Mesenchymal stem cell (in vitro differentiated cells and primary cell): ENCODE measurements around the gene EMC1.
A peak's percentile ranks its signal among the peaks of the same experiment; 100 is the strongest.

Experiments
- DNase-seq: peaks from one replicate; pipeline ENCODE4 v3.0.0-alpha.2; 2013
- H2AFZ ChIP-seq: one replicate; pipeline ENCODE4 v1.6.1; 2013; ENCODE audit warnings: low read depth, mild to moderate bottlenecking, control low read depth, inconsistent platforms, low read length, moderate library complexity
- H2AK5ac ChIP-seq: 2 replicates; pipeline ENCODE4 v1.6.1; 2013; ENCODE audit warnings: low read length, moderate library complexity, mild to moderate bottlenecking, inconsistent platforms; ENCODE audit not compliant: severe bottlenecking
- H2BK120ac ChIP-seq: one replicate; pipeline ENCODE4 v1.6.1; 2013; ENCODE audit warnings: low read depth, mild to moderate bottlenecking, inconsistent platforms, low read length, moderate library complexity
- H2BK12ac ChIP-seq, 2 experiments: one replicate each; pipeline ENCODE4 v1.6.1; 2013; ENCODE audit warnings: inconsistent platforms in 2 of 2, low read length in 2 of 2, mild to moderate bottlenecking in 2 of 2, moderate library complexity in 2 of 2, control low read depth in 1 of 2
- H2BK15ac ChIP-seq: one replicate; pipeline ENCODE4 v1.6.1; 2013; ENCODE audit warnings: mild to moderate bottlenecking, low read depth, inconsistent platforms; ENCODE audit not compliant: poor library complexity, severe bottlenecking
- H2BK5ac ChIP-seq: 2 replicates; pipeline ENCODE4 v1.6.1; 2013; ENCODE audit warnings: low read depth, mild to moderate bottlenecking, low read length, control low read depth, inconsistent platforms; ENCODE audit not compliant: poor library complexity, severe bottlenecking
- H3K14ac ChIP-seq, 2 experiments: one replicate each; pipeline ENCODE4 v1.6.1; 2013; ENCODE audit warnings: inconsistent platforms in 2 of 2, low read length in 2 of 2, control low read depth in 1 of 2, mild to moderate bottlenecking in 1 of 2, moderate library complexity in 1 of 2
- H3K18ac ChIP-seq, 2 experiments: one replicate each; pipeline ENCODE4 v1.6.1; 2013; ENCODE audit warnings: inconsistent platforms in 2 of 2, low read length in 2 of 2, control low read depth in 1 of 2, low read depth in 1 of 2, mild to moderate bottlenecking in 1 of 2
- H3K23ac ChIP-seq, 2 experiments: one replicate each; pipeline ENCODE4 v1.6.1; 2013; ENCODE audit warnings: inconsistent platforms in 2 of 2, low read length in 2 of 2, mild to moderate bottlenecking in 2 of 2, moderate library complexity in 2 of 2, control low read depth in 1 of 2
- H3K27ac ChIP-seq: 2 replicates; pipeline ENCODE4 v1.5.1; 2013; ENCODE audit warnings: mild to moderate bottlenecking, moderate library complexity, low read length, control low read depth, inconsistent platforms; ENCODE audit not compliant: poor library complexity, severe bottlenecking
- H3K27me3 ChIP-seq, 2 experiments: 2 replicates each; pipeline versions ENCODE4 v1.6.1 to v1.7.0; 2013; ENCODE audit warnings: low read length in 2 of 2, mild to moderate bottlenecking in 2 of 2, moderate library complexity in 2 of 2, control low read depth in 1 of 2, inconsistent platforms in 1 of 2; ENCODE audit not compliant: control insufficient read depth in 1 of 2, insufficient read depth in 1 of 2
- H3K36me3 ChIP-seq, 2 experiments: 2 replicates each; pipeline versions ENCODE4 v1.6.1 to v1.7.0; 2013; ENCODE audit warnings: low read length in 2 of 2, control low read depth in 1 of 2, inconsistent platforms in 1 of 2, low read depth in 1 of 2, mild to moderate bottlenecking in 1 of 2; ENCODE audit not compliant: insufficient read depth in 2 of 2, control insufficient read depth in 1 of 2
- H3K4ac ChIP-seq, 2 experiments: one replicate each; pipeline ENCODE4 v1.6.1; 2013; ENCODE audit warnings: inconsistent platforms in 2 of 2, low read length in 2 of 2, mild to moderate bottlenecking in 2 of 2, moderate library complexity in 2 of 2, control low read depth in 1 of 2, low read depth in 1 of 2
- H3K4me1 ChIP-seq: 2 replicates; pipeline ENCODE4 v1.6.1; 2013; ENCODE audit warnings: low read depth, low read length, control low read depth; ENCODE audit not compliant: control insufficient read depth, insufficient read depth
- H3K4me2 ChIP-seq: 2 replicates; pipeline ENCODE4 v1.6.1; 2013; ENCODE audit warnings: low read length, mild to moderate bottlenecking, inconsistent platforms; ENCODE audit not compliant: poor library complexity, severe bottlenecking
- H3K4me3 ChIP-seq, 2 experiments: 2 replicates each; pipeline versions ENCODE4 v1.5.1 to v1.7.0; 2013; ENCODE audit warnings: low read length in 2 of 2, mild to moderate bottlenecking in 2 of 2, control low read depth in 1 of 2, low read depth in 1 of 2; ENCODE audit not compliant: insufficient read depth in 1 of 2
- H3K79me1 ChIP-seq: replicated peaks from 2 replicates; pipeline ENCODE4 v1.6.1; 2013; ENCODE audit warnings: mild to moderate bottlenecking, control low read depth, low read length, inconsistent platforms; ENCODE audit not compliant: poor library complexity, severe bottlenecking
- H3K9ac ChIP-seq: 2 replicates; pipeline ENCODE4 v1.7.0; 2013; ENCODE audit warnings: mild to moderate bottlenecking, low read length, moderate library complexity
- H3K9me3 ChIP-seq: 2 replicates; pipeline ENCODE4 v1.7.0; 2013; ENCODE audit warnings: mild to moderate bottlenecking, low read length; ENCODE audit not compliant: control insufficient read depth
- H4K8ac ChIP-seq: one replicate; pipeline ENCODE4 v1.6.1; 2013; ENCODE audit warnings: inconsistent platforms, mild to moderate bottlenecking, low read length, moderate library complexity
- H4K91ac ChIP-seq: one replicate; pipeline ENCODE4 v1.6.1; 2013; ENCODE audit warnings: mild to moderate bottlenecking, low read length, inconsistent platforms
- WGBS: methylation state at CpG from one replicate; pipeline ENCODE4 v1.1.7; 2013; ENCODE audit warnings: mixed read lengths; 5-methylcytosine and 5-hydroxymethylcytosine counted together

The EMC1 gene

DNA sequence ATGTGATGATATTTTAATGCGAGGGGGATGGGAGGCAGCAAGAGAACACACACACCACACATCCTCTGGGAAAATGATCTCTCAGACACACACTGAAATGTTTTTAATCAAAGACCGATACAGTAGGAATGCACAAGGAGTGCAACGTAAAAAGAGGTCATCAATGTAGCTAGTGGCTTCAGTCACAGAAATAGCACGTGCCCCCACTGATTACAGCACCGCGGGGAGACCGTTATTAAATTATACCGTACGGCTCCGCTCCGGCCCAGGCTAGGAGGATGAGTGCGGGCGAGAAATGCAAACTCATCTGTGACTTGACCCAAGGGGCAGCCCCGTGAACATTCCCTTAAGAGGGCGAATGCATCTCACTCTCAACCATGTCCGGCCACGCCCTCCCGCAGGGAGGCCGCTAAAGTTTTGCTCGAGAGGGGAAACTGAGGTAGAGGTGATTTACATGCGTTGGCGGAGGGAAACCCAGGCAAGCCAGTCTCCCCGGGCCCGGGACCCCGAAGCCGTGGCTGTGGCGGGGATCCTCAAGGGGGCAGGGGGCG, 41.8 kb downstream of the EMC1 start:
- Histone ChIP-seq H3K4ac (peak overlapping the region; percentile 79 to 95), H4K91ac (peak overlapping the region; percentile 82), H4K8ac (peak overlapping the region; percentile 70), H3K23ac (peak overlapping the region in 1 of 2 experiments; percentile 93), H3K9ac (peak overlapping the region; percentile 99), H3K79me1 (peaks cover under 1% of the 10 kb centered on the region), H2BK12ac (no peak overlapping the region), H3K4me2 (peak overlapping the region; percentile 93), H3K27me3 (no peaks in the 10 kb centered on the region), H3K18ac (peak overlapping the region; percentile 83 to 99), H2AFZ (peak overlapping the region; percentile 89), H3K4me3 (peak overlapping the region; percentile 98 to 100), H2BK15ac (peak overlapping the region; percentile 44), H3K14ac (peak overlapping the region; percentile 9 to 11), H2BK120ac (peak overlapping the region; percentile 93), H3K4me1 (peaks cover 8% of the 10 kb centered on the region), H3K9me3 (no peaks in the 10 kb centered on the region), H3K27ac (peak overlapping the region; percentile 78), H2BK5ac (peak overlapping the region; percentile 88), H3K36me3 (peaks cover 0 to 15% of the 10 kb centered on the region in 2 experiments), H2AK5ac (peak overlapping the region; percentile 9)
- DNase-seq, result peak; percentile 73
- WGBS, result 0% methylated on average over 19 of the region's 28 CpGs

DNA sequence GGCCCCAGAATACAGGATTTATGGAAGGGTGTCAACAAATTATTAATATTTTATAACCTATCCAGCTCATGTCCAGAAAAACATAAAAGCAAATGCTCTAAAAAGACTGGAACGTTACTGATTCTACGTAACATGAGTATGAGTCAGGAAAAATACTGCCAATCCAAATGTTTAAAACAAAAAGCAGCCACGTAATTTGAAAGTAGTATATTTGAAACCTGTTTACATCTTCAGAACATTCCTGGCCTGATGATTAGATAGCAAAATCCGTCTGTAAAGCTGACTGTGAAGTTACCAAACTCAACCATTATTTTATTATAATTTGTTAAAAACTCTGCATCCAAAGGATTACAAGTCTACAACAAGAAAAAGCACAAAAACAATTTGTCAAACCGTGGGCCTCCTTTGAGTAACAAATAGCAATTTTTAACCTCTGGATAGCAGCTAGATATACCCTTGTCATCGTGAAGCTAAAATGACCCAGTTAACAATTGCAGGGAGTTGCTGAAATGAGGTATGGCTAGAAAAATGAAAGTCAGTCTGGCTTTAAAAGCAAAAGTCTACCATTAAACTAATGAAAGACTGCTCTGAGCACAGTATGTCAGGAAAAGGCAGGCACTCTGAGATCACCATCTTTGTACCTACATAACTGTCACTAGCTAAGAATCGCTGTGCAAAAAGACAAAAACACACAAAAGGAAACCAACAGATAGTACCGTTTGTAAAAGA, 42.5 kb downstream of the EMC1 start:
- Histone ChIP-seq H3K4me3 (peak overlapping the region in 1 of 2 experiments; percentile 100), H3K27me3 (no peaks in the 10 kb centered on the region), H4K8ac (no peak overlapping the region), H2BK15ac (no peak overlapping the region), H3K23ac (no peak overlapping the region), H4K91ac (no peak overlapping the region), H3K4ac (peak overlapping the region in 1 of 2 experiments; percentile 17), H3K27ac (peak overlapping the region; percentile 78), H3K4me2 (peak overlapping the region; percentile 93), H2AK5ac (no peak overlapping the region), H3K36me3 (peaks cover 0 to 12% of the 10 kb centered on the region in 2 experiments), H3K18ac (peak overlapping the region in 1 of 2 experiments; percentile 33), H3K9me3 (no peaks in the 10 kb centered on the region), H3K4me1 (peaks cover 8% of the 10 kb centered on the region), H2AFZ (no peak overlapping the region), H3K9ac (peak overlapping the region; percentile 99), H3K14ac (no peak overlapping the region), H2BK12ac (no peak overlapping the region), H2BK120ac (no peak overlapping the region), H3K79me1 (no peaks in the 10 kb centered on the region), H2BK5ac (peak overlapping the region; percentile 88)
- DNase-seq, result peak; percentile 83
- 9% methylated on average over 3 of the region's 8 CpGs for WGBS

DNA sequence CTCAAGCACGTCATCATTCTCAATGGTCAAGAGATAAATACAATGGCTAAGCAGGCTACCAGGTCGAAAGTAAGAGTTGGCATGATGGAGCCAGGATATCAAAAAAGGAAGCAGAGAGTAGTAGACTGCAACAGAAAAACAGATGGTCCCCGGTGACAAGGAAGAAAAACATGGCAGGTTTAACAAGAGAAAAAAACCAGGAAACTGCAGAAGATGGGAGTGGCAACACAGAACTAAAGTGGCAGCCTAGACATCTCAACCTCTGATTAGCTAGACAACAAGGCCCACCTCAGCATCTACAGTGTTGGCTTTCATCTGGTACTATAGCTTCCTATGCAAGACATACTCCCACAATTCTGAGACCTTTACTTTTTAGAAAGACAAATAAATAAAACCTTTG, 44.4 kb downstream of the EMC1 start:
- no peak overlapping the region for H3K4me3 ChIP-seq
- no peak overlapping the region for H4K91ac ChIP-seq
- no peaks in the 10 kb centered on the region for H3K27me3 ChIP-seq
- H3K9me3 ChIP-seq, result no peaks in the 10 kb centered on the region
- H2BK15ac ChIP-seq, result no peak overlapping the region
- H2BK12ac ChIP-seq, result no peak overlapping the region
- H2BK5ac ChIP-seq, result no peak overlapping the region
- H2AFZ ChIP-seq, result no peak overlapping the region
- H2AK5ac ChIP-seq, result no peak overlapping the region
- no peaks in the 10 kb centered on the region for H3K79me1 ChIP-seq
- H3K9ac ChIP-seq, result no peak overlapping the region
- 99% methylated on average over 3 of the region's 3 CpGs for WGBS
- no peak overlapping the region for H3K18ac ChIP-seq
- no peak for DNase-seq
- H4K8ac ChIP-seq, result no peak overlapping the region
- H3K27ac ChIP-seq, result no peak overlapping the region
- peaks cover 11% of the 10 kb centered on the region for H3K4me1 ChIP-seq
- no peak overlapping the region for H3K4ac ChIP-seq
- H2BK120ac ChIP-seq, result no peak overlapping the region
- no peaks in the 10 kb centered on the region for H3K36me3 ChIP-seq
- no peak overlapping the region for H3K4me2 ChIP-seq
- no peak overlapping the region for H3K23ac ChIP-seq
- H3K14ac ChIP-seq, result no peak overlapping the region

DNA sequence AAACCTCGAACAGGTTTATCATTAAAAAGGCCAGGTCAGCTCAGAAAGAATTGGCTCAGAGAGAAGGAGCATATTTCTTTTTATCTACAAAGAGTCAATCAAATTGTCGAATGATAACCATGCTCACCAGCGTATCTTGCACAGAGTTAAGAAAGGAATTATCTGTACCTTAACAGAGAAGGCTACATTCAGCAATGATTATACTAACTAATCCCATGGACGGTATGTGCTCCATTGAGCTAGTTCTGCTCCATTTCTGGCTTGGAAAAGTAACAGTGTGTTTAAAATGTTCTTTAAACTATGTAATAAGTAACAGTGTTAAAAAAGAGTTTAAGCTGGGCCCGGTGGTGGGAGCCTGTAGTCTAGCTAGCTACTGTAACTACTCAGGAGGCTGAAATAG, 45.5 kb downstream of the EMC1 start:
- Histone ChIP-seq H2BK15ac (no peak overlapping the region), H3K4ac (no peak overlapping the region), H3K4me1 (peaks cover 7% of the 10 kb centered on the region), H3K79me1 (peaks cover 2% of the 10 kb centered on the region), H2BK12ac (no peak overlapping the region), H2AFZ (no peak overlapping the region), H4K8ac (no peak overlapping the region), H3K36me3 (peaks cover 0 to 9% of the 10 kb centered on the region in 2 experiments), H3K27me3 (no peaks in the 10 kb centered on the region), H3K27ac (no peak overlapping the region), H2BK5ac (no peak overlapping the region), H3K9ac (no peak overlapping the region), H2AK5ac (no peak overlapping the region), H2BK120ac (no peak overlapping the region), H3K18ac (no peak overlapping the region), H3K4me2 (no peak overlapping the region), H3K4me3 (no peak overlapping the region), H3K9me3 (no peaks in the 10 kb centered on the region), H4K91ac (no peak overlapping the region), H3K23ac (peak overlapping the region in 1 of 2 experiments; percentile 60), H3K14ac (no peak overlapping the region)
- 90% methylated on average over 3 of the region's 5 CpGs for WGBS
- no peak for DNase-seq
